ENCODE measurements around the gene TCEA2.

- TF ChIP-seq POLR2A (IDR thresholded peaks at IDR 0.05; ENCODE audit: extremely low read depth, insufficient read length) (no peak), CTCF (IDR thresholded peaks at IDR 0.05; ENCODE audit: low read depth, low read length) (no peak), MAX (IDR thresholded peaks at IDR 0.05; ENCODE audit: low read depth, low read length) (no peak), MYC (IDR thresholded peaks at IDR 0.05; ENCODE audit: low read depth, low read length) (no peak)
Observed at GRCh38 chr20:64058536-64058935, 4.5 kb upstream of the TCEA2 start.
